CD4-positive, alpha-beta T cell treated with Interleukin-10 for 1 hour (primary cell): ENCODE measurements around the gene PIP4K2B.

Source experiments
- DNase-seq: peaks from one replicate; pipeline ENCODE4 v3.0.0-alpha.2; 2020

The PIP4K2B gene

DNA sequence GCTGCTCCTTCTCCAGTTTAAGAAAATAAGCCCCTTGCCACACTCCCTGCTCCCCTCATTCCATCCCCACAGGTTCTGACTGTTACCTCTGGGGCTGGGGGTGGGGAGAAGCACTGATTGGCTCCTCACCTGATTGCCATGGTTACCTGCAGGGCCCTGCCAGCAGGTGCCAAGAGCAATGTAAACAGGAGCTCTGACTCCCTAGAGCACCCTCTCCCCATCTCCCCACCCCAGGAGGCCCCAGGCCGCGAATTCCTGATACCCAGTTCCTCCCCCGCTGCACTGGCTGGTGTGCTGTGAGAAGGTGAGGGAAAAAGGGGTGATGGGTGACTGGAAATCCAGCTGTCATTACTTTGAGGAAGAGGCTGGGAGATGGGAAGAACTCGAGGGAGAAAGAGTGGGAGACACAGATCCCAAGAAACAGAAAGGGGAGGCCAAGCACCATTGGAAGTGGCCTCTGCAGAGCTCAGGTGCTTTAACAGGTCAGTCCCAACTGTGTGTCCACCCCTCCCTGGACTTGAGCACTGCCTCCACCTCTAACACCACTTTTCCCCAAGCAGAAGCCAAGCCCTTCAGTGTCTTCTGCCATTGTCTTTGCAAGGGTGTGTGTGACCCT is 55.7 kb downstream of the PIP4K2B start:
- DNase-seq, result no peak

GRCh38 chr17:38742411-38743308 is 56.7 kb downstream of the PIP4K2B start:
- DNase-seq, result no peak

GRCh38 chr17:38741921-38742410 is 57.4 kb downstream of the PIP4K2B start:
- DNase-seq, result no peak

- DNase-seq, result no peak
Observed at GRCh38 chr17:38741461-38741860, 57.9 kb downstream of the PIP4K2B start.

GRCh38 chr17:38740806-38741205 is 58.5 kb downstream of the PIP4K2B start:
- no peak for DNase-seq

DNA sequence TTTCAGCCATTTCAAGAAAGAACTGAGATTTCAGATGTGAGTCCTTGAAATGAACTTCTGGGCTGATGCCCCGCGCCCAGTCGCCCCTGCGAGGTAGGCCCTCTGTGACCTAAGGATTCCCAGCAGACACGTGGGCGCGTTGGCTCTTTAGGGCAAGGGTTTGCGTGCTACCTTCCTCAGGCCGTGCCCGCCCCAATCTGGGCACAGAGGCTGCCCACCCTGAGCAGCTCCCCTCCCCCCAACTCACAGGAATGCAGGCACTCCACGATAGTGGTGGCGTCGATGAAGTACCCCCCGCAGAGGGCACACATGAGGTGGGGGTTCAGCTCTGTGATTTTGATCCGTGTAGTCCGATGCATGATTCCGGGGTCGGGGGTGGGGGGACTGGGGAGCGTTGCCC is 59.3 kb downstream of the PIP4K2B start:
- no peak for DNase-seq

- no peak for DNase-seq
Observed at GRCh38 chr17:38739305-38739704, 60.1 kb downstream of the PIP4K2B start.

- DNase-seq, result no peak
Observed at GRCh38 chr17:38738686-38739085, 60.7 kb downstream of the PIP4K2B start.

DNA sequence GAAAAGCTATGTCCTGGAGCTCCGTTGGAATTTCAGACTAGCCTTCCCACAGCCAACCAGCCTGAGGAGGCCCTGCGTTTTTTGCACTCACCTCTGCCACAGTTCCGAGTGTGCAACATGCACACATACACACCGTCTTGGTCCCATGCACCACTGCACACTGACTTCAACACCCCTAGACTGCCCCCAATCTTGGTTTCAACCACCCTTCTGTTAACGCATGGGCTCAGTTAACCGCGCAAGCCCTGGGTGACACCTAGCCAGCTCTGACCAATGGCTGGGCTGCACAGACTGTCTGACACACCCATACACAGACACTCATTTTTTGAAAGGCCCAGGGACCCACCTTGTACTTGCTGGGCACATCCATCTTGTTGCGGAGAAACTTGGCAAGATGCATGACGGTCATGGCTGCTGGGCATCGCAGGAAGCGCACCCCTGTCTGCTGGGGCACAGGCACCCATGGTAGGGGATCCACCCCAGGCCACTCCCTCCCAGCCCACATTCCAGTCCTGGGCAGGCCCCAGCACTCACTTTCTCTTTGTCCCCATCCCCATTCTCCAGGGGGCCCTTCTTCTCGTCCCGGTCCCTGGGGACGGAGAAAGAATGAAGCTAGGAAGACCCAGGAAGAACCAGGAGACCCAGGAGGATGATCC is 61.2 kb downstream of the PIP4K2B start:
- no peak for DNase-seq

- peak; percentile 75 for DNase-seq
Observed at GRCh38 chr17:38735161-38735997, 64.0 kb downstream of the PIP4K2B start.

DNA sequence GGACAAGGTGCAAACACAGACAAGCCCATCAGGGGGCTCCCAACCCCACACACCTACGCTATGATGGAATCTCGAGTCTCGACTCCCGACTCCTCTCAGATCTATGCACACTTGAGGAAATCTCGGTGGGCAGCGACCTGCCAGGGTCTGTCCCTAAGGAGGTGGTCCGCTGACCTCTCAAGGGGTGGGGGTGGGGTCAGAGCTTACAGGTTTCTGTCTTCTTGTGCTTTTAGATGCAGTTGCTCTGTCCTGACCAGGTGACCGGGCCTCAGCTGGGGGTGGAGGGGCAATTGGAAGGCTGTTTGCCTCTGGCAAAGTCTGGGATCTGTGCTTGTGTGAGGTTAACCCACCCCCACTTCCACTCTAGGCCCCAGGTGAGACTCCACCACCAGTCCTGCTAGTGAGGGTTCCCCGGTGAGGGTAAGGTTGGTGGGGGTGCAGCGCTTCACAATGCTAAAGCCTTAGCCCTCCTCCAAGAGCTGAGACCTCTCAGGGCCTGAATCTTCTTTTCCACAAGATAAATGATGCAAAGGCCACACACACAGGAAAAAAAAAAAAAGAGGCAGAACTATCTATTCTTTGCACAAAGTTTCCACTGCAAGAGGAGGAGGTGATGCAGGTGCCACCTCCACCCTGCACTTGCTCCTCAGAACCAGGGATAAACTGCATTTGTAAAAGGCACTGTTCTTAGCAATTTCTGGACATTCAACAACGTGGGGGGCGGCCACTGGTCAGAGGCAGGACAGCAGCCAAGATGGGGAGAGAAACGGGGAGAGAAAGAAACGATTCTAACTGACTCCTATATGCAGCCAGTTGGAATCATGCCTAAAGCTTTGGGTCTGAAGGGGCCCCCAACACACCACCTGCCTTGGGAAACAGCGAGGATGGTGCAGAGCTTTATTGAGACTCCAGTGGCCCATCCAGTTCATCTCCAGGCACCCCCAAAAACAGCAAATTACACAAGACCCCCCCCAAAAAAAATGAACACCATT is 65.1 kb downstream of the PIP4K2B start:
- DNase-seq, result peak; percentile 44

DNA sequence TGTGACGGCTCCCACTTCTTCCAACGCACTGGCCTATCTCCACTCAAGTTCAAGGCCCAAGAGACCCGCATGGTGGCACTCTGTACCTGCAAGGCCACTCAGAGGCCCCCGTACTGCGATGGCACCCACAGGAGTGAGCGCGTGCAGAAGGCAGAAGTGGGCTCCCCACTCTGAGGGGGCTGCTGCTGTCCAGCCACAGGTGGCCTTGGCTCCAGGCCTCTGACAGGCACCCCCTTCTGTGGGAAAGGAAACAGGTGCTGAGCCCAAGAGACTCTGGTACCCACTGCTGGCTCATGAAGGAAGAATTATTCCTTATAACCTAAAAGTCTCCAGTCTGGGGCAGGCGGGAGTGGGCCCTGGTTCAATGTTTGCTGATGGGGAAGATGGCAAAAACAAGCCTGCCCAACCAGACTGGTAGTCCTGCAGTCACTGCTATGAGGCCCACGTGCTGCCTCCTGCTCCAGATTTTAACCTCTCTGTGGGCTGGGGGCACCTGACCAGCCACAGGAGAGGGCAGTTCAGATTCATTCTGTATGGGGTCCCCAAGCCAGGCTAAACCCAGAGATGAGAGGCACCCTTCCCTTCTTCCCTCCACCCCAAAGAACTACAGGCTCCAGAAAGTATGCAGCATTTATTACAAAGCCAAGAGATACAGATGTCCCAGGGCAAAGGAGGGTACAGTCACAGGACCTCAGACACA is 65.9 kb downstream of the PIP4K2B start:
- no peak for DNase-seq

DNA sequence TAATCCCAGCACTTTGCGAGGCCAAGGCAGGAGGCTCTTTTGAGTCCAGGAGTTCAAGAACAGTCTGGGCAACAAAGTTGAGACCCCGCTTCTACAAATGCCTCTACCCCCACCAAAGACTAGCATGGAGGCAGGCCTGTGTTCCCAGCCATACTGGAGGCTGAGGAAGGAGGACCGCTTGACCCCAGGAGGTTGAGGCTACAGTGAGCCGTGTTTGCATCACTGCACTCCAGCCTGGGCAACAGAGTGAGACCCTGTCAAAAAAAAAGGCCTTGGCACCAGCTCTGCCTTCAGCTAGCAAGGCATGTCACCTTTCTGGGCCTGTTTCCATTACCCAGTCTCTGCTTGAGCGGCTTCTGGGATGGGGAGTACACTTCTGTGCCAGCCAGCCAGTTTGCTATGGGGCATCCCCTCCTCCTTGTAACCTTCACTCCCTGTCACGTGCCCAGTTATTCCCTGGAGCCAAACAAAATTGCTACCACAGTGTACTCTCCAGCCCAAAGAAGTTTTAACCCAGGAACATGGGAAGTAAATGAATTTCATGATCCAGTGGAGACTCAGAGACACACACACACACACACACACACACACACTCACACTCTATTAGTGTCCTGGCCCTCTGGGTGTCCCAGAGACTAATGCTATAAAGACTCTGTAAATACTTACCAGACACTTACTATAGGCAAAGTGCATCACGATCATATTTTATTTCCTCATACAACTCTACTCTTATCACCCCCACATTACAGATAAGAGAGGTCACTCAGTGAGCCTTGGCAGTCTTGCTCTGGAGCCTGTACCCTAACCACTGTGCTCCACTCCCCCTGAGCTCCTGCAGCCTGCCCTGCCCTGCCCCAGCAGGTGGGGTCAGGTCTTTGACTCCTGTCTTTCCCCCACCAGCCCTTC is 66.7 kb downstream of the PIP4K2B start:
- no peak for DNase-seq

DNA sequence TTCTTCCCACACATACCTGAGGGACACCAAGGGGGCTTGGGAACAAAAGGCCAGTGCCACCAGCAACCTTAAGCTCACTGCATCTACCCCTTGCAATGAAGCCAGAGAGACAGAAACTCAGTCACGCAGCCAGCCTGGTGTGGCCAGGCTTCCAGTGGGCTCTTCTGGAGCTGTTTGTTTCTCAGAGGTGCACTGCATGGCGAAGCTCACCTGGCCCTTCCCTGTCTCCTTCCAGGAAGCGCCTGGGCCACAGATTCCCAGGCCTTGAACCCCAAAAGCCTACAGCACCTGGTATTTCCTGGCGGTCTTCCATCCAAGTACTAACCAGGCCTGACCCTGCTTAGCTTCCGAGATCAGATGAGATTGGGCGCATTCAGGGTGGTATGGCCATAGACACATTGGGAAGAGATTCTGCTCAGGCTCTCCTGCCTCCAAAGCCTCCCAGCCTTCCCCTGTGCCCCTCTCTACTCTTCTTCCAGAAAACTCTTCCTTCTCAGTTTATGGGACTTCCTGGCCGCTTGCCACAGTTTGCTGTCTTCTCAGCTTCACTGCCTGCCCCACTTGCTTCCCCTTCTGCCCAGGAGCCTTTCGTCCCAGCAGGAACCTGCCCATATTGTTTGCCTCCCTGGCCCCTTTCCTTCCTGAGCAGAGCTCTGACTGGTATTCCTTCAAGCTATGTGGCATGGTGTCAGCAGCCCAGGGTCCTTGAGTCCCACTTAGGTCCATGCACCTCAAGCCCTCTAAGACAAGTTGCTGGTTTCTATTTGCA is 67.6 kb downstream of the PIP4K2B start:
- no peak for DNase-seq

DNA sequence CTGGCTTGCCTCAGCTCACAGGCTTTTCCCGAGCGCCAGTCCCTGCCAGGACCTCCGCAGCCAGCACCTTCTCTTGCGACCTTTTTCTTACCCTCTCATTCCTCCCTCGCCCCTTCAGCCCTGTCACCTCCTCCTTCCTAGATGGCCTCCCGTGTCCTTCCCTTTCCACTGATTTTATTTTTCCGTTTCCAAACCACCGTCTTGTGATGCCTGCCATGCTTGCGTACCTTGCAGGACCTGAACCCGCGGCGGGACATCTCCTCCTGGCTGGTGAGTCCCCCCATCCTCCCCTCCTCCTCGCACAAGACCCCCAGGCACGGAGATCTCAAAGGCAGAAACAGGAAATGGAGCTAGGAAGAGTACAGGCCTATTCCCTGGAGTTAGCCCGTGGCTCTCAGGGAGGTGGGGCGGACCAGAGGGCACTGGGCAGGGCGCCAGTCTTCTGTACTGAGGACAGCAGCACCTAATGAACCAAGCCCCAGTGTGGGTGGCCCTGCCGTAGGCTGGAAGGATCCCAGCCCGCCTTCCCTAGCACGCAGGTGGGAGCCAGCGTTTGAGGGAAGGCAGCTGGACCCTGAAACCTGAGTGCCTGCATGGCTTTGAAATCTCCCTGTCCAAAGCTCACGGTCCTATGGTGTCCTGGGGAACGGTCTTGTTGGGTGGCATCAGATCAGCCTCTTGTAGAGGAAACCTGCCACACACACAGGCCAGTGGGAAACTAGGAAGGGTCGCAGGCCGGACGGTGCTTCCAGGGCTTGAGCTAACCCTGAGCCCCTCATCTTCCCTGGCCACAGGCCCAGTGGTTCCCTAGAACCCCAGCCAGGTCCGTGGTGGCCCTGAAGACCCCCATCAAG is 68.6 kb downstream of the PIP4K2B start:
- peak; percentile 24 for DNase-seq

- peak; percentile 89 for DNase-seq
Observed at GRCh38 chr17:38729886-38730525, 69.3 kb downstream of the PIP4K2B start, which contains the start of gene CISD3. Gene CISD3, plus strand, starts transcription at chr17:38730341. Its CDS starts 18 bp downstream, at chr17:38730359.

GRCh38 chr17:38729368-38729885 is 69.9 kb downstream of the PIP4K2B start:
- DNase-seq, result no peak
